ENCODE results near the gene VSX1. TPM values are rescaled to one million over a fixed set of nuclear protein-coding genes. Genes with fewer than 3 reads are reported as not detected.

VSX1 gene
- total and polyA plus RNA-seq, 9 of the 15 experiments (the other 6 are each of a cell fraction or from before 2014, with no cell fraction given): not detected

GRCh38 chr20:25054995-25055629 lies 26.8 kb downstream of the VSX1 start (continued):
- TF ChIP-seq MGA (IDR thresholded peaks at IDR 0.05) (no peak), ZNF445 (CRISPR knock-in tag; IDR thresholded peaks at IDR 0.05; ENCODE audit: low read depth) (no peak), ZNF77 (CRISPR knock-in tag; IDR thresholded peaks at IDR 0.05) (no peak), ZNF217 (CRISPR knock-in tag; IDR thresholded peaks at IDR 0.05) (no peak), ZFPM2 (CRISPR knock-in tag; IDR thresholded peaks at IDR 0.05) (no peak), CC2D1A (IDR thresholded peaks at IDR 0.05) (no peak), ELK1 (CRISPR knock-in tag; IDR thresholded peaks at IDR 0.05) (no peak), PATZ1 (CRISPR knock-in tag; IDR thresholded peaks at IDR 0.05; ENCODE audit: borderline replicate concordance) (no peak), JUND (IDR thresholded peaks at IDR 0.05; ENCODE audit: borderline replicate concordance, low read depth, low read length) (peak; percentile 87), JUND (tag; IDR thresholded peaks at IDR 0.05; ENCODE audit: borderline replicate concordance, low read depth, low read length) (peak; percentile 85; the same call in 2 of the 3 replicates), TAF15 (IDR thresholded peaks at IDR 0.05; ENCODE audit: low read depth, low read length) (no peak), HDAC1 (IDR thresholded peaks at IDR 0.05) (no peak), SIRT6 (IDR thresholded peaks at IDR 0.05; ENCODE audit: low read depth, low read length) (no peak)

Measured in K562 (cell line).